Fibroblast of pulmonary artery (primary cell): ENCODE measurements around the gene SNX13.

Experiments used
- DNase-seq: peaks from one replicate; pipeline ENCODE4 v3.0.0-alpha.2; 2010; ENCODE audit warnings: low read depth
- H3K4me3 ChIP-seq: replicated peaks from 2 replicates; pipeline ENCODE4 v1.5.1; 2011; ENCODE audit warnings: low read depth, mild to moderate bottlenecking, control low read depth, low read length, moderate library complexity
- TF ChIP-seq, protein P1 (sequence below): IDR thresholded peaks from 2 replicates; pipeline ENCODE4 v1.5.1; 2011; ENCODE audit warnings: mild to moderate bottlenecking, control low read depth, low read length, inconsistent platforms; ENCODE audit errors: missing control alignments

The SNX13 gene

GRCh38 chr7:17878627-17879026, 61.7 kb downstream of the SNX13 start:
- no peak for DNase-seq

DNA sequence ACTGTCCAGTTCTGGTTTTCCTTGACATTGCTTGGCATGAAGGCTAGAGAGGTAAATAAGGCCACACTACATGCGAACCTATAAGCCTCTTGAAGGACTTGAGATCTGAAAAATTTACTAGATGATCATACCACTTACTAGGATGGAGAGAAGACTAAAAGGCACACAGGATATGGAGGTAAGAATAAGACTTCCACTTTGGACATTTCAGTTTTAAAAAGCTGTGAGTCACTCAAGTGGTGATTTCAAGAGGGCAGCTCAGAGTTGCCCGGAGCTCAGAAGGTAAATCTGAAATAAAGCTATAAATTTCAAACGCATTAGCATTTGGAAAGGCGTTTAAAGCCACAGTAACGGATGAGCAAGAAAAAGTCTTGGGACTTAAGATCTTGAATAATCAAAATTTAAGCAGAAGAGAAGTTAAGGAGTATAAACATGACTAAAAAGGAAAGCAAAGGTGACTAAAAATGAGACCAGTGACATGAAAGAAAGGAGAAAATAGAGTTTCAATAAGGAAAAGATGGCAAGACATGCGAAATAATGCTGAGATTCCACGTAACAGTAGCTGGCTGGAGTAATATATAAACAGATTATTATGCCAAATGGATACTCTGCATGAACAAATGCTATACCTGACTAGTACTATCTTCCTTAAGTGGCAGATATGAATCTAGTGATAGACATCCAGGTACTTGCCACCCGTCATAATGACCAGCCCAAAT, 68.3 kb downstream of the SNX13 start:
- no peak for DNase-seq
- H3K4me3 ChIP-seq: no peak overlapping the region
- TF ChIP-seq, protein P1, sequence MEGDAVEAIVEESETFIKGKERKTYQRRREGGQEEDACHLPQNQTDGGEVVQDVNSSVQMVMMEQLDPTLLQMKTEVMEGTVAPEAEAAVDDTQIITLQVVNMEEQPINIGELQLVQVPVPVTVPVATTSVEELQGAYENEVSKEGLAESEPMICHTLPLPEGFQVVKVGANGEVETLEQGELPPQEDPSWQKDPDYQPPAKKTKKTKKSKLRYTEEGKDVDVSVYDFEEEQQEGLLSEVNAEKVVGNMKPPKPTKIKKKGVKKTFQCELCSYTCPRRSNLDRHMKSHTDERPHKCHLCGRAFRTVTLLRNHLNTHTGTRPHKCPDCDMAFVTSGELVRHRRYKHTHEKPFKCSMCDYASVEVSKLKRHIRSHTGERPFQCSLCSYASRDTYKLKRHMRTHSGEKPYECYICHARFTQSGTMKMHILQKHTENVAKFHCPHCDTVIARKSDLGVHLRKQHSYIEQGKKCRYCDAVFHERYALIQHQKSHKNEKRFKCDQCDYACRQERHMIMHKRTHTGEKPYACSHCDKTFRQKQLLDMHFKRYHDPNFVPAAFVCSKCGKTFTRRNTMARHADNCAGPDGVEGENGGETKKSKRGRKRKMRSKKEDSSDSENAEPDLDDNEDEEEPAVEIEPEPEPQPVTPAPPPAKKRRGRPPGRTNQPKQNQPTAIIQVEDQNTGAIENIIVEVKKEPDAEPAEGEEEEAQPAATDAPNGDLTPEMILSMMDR: no peak

More at GRCh38 chr7:17878627-17879026, 61.7 kb downstream of the SNX13 start:
- no peak overlapping the region for H3K4me3 ChIP-seq
- TF ChIP-seq, protein P1: no peak

- no peak for DNase-seq
- H3K4me3 ChIP-seq: no peak overlapping the region
- TF ChIP-seq, protein P1: no peak
Observed at GRCh38 chr7:17870406-17870805, 69.9 kb downstream of the SNX13 start.

- TF ChIP-seq, protein P1: no peak
- no peak overlapping the region for H3K4me3 ChIP-seq
- no peak for DNase-seq
Observed at GRCh38 chr7:17863809-17864143, 76.5 kb downstream of the SNX13 start.

GRCh38 chr7:17863095-17863808, 77.0 kb downstream of the SNX13 start:
- H3K4me3 ChIP-seq: no peak overlapping the region
- TF ChIP-seq, protein P1: no peak
- DNase-seq: no peak

GRCh38 chr7:17856251-17856650, 84.0 kb downstream of the SNX13 start:
- TF ChIP-seq, protein P1: no peak
- no peak overlapping the region for H3K4me3 ChIP-seq
- DNase-seq: no peak
